HepG2 (cell line): ENCODE data around the gene ZNF670. TPM values are rescaled to one million over a fixed set of nuclear protein-coding genes. Genes with fewer than 3 reads are reported as not detected.

Source experiments
- ATF5 ChIP-seq: sonication (generic); formaldehyde crosslinking; IDR thresholded peaks from 2 replicates; pipeline ENCODE4 v1.4.0; 2020; ENCODE audit warnings: mild to moderate bottlenecking, low read depth, missing genetic modification reagents
- CREBL2 ChIP-seq: sonication (generic); formaldehyde crosslinking; IDR thresholded peaks from 2 replicates; pipeline ENCODE4 v1.8.1; 2023; ENCODE audit warnings: missing genetic modification reagents, mild to moderate bottlenecking, borderline replicate concordance
- EED ChIP-seq: sonication (generic); formaldehyde crosslinking; IDR thresholded peaks from 2 replicates; pipeline ENCODE4 v1.5.0; 2020; ENCODE audit warnings: mild to moderate bottlenecking, missing genetic modification reagents
- HMG20B ChIP-seq: conservative IDR thresholded peaks from 2 replicates; pipeline ENCODE4 v1.6.1; 2016; ENCODE audit warnings: missing genetic modification reagents, missing compliant biosample characterization
- HNF4A ChIP-seq: sonication (generic); formaldehyde crosslinking; IDR thresholded peaks from 2 replicates; pipeline ENCODE4 v1.4.0; 2020; ENCODE audit warnings: missing genetic modification reagents
- HNRNPK ChIP-seq: fragments of 200-400 bp; formaldehyde crosslinking; IDR thresholded peaks from 2 replicates; pipeline ENCODE4 v1.6.1; 2018; ENCODE audit warnings: low read length, low read depth, moderate library complexity, mild to moderate bottlenecking; ENCODE audit not compliant: poor library complexity, severe bottlenecking
- NPAS2 ChIP-seq: sonication (generic); formaldehyde crosslinking; IDR thresholded peaks from 2 replicates; pipeline ENCODE4 v1.8.0; 2022; ENCODE audit warnings: mild to moderate bottlenecking, missing genetic modification reagents, borderline replicate concordance
- NR2C2 ChIP-seq: sonication (generic); formaldehyde crosslinking; IDR thresholded peaks from 2 replicates; pipeline ENCODE4 v1.4.0; 2020; ENCODE audit warnings: missing genetic modification reagents, mild to moderate bottlenecking, moderate library complexity, borderline replicate concordance
- PAF1 ChIP-seq: IDR thresholded peaks from 2 replicates; pipeline ENCODE4 v1.6.1; 2016; ENCODE audit warnings: missing genetic modification reagents, missing compliant biosample characterization
- PHB2 ChIP-seq: fragments of 450-650 bp; IDR thresholded peaks from 2 replicates; pipeline ENCODE4 v1.6.1; 2018; ENCODE audit not compliant: partially characterized antibody
- REST ChIP-seq, 2 experiments: IDR thresholded peaks; 2 replicates each; pipeline ENCODE4 v1.6.1; 2011 to 2012; ENCODE audit warnings: low read length in 2 of 2, borderline replicate concordance in 1 of 2, low read depth in 1 of 2, mild to moderate bottlenecking in 1 of 2, moderate library complexity in 1 of 2
- RXRA ChIP-seq: sonication (generic); formaldehyde crosslinking; IDR thresholded peaks from 2 replicates; pipeline ENCODE4 v1.5.1; 2020; ENCODE audit warnings: missing genetic modification reagents
- SUZ12 ChIP-seq: fragments of 150-350 bp; IDR thresholded peaks from 2 replicates; pipeline ENCODE4 v1.6.1; 2014; ENCODE audit warnings: low read depth, low read length
- TBX2 ChIP-seq: sonication (generic); formaldehyde crosslinking; IDR thresholded peaks from 2 replicates; pipeline ENCODE4 v1.5.0; 2020; ENCODE audit warnings: missing genetic modification reagents, mild to moderate bottlenecking, borderline replicate concordance
- TSC22D2 ChIP-seq: sonication (generic); formaldehyde crosslinking; IDR thresholded peaks from 2 replicates; pipeline ENCODE4 v1.5.1; 2020; ENCODE audit warnings: missing genetic modification reagents, mild to moderate bottlenecking, borderline replicate concordance
- ZNF674 ChIP-seq: sonication (generic); formaldehyde crosslinking; IDR thresholded peaks from 2 replicates; pipeline ENCODE4 v1.5.0; 2020; ENCODE audit warnings: low read depth, mild to moderate bottlenecking, missing genetic modification reagents
- ZNF678 ChIP-seq: sonication (generic); formaldehyde crosslinking; IDR thresholded peaks from 2 replicates; pipeline ENCODE4 v1.4.0; 2020; ENCODE audit warnings: mild to moderate bottlenecking, missing genetic modification reagents
- ZNF691 ChIP-seq: sonication (generic); formaldehyde crosslinking; IDR thresholded peaks from 2 replicates; pipeline ENCODE4 v1.4.0; 2020; ENCODE audit warnings: missing genetic modification reagents, low read depth, mild to moderate bottlenecking, borderline replicate concordance
- ZXDC ChIP-seq: sonication (generic); formaldehyde crosslinking; IDR thresholded peaks from 2 replicates; pipeline ENCODE4 v1.5.0; 2020; ENCODE audit warnings: mild to moderate bottlenecking, missing genetic modification reagents
- polyA plus RNA-seq, 8 experiments: library from polyadenylated mRNA; depleted of rRNA in 3 of 8; stranded (reverse) in 7 of 8; unstranded in 1 of 8; fragments of >200 nt; fragmentation: Illumina TruSeq in 4 of 8; extraction: Trizol in 4 of 8; gene quantifications; 2 replicates each; pipeline versions ENCODE4 v1.2.1 to v1.2.3, GENCODE V29; 2011 to 2016; ENCODE audit warnings: low read depth in 4 of 8, missing spikeins in 1 of 8, mixed read lengths in 1 of 8; ENCODE audit not compliant: insufficient read depth in 1 of 8
- total RNA-seq, 5 experiments: library from RNA; depleted of rRNA; stranded (reverse); fragments of >200 nt; fragmentation: Illumina TruSeq; extraction: Trizol; gene quantifications; 2 replicates each; pipeline ENCODE4 v1.2.3, GENCODE V29; 2016; ENCODE audit warnings: low read depth in 1 of 5

ZNF670 gene
- total and polyA plus RNA-seq, 2 of the 13 experiments (the other 11 are each of a cell fraction or from before 2014, with no cell fraction given): 4.2 to 10.9 TPM

GRCh38 chr1:247113733-247114271, 35.2 kb upstream of the ZNF670 start (continued):
- no peak for TF ChIP-seq HNRNPK
- TF ChIP-seq PHB2: no peak
- TF ChIP-seq TBX2 (CRISPR knock-in tag): 0 out of 2 replicates have a peak, but pooled peaks have one; percentile 33
- TF ChIP-seq ATF5 (CRISPR knock-in tag): 0 out of 2 replicates have a peak, but pooled peaks have one; percentile 39
- TF ChIP-seq ZNF678 (CRISPR knock-in tag): no peak
- 0 out of 2 replicates have a peak, but pooled peaks have one; percentile 36 for TF ChIP-seq RXRA (CRISPR knock-in tag)
- TF ChIP-seq REST (IDR thresholded peaks at IDR 0.05; ENCODE audit: borderline replicate concordance in 1 of 2, low read depth in 1 of 2, low read length in 2 of 2): no peak
- TF ChIP-seq NPAS2 (CRISPR knock-in tag): no peak
- TF ChIP-seq TSC22D2 (CRISPR knock-in tag): 0 out of 2 replicates have a peak, but pooled peaks have one; percentile 0
- TF ChIP-seq PAF1 (CRISPR knock-in tag): no peak
- TF ChIP-seq SUZ12: no peak
- TF ChIP-seq HMG20B: no peak
- TF ChIP-seq ZNF674 (CRISPR knock-in tag): 0 out of 2 replicates have a peak, but pooled peaks have one; percentile 36
- TF ChIP-seq CREBL2 (CRISPR knock-in tag): no peak
- TF ChIP-seq EED (CRISPR knock-in tag): peak; percentile 57; the same call in 1 of the 2 replicates
- TF ChIP-seq HNF4A (CRISPR knock-in tag): 0 out of 2 replicates have a peak, but pooled peaks have one; percentile 10
- peak; percentile 54; the same call in 1 of the 2 replicates for TF ChIP-seq NR2C2 (CRISPR knock-in tag)
- peak; percentile 86 for TF ChIP-seq ZNF691
- TF ChIP-seq ZXDC (CRISPR knock-in tag): no peak
